Gastrocnemius medialis (tissue), 4 donors: ENCODE measurements around the gene PKHD1. TPM values are rescaled to one million over a fixed set of nuclear protein-coding genes. Genes with fewer than 3 reads are reported as not detected.

ENCODE experiments used
- ATAC-seq, 2 donors: fragments of 150-250 bp; one replicate each; pipeline ENCODE4 v1.9.1; 2016
- DNase-seq, 2 donors: peaks; one replicate each; pipeline ENCODE4 v3.0.0-alpha.2; 2019
- H3K27ac ChIP-seq, 4 donors: fragments of 200-600 bp; sonication (generic); 1 replicate in 1 of 4; 2 replicates in 3 of 4; pipeline ENCODE4 v1.5.1; 2016 to 2018; ENCODE audit warnings: mild to moderate bottlenecking in 2 of 4, moderate library complexity in 1 of 4
- H3K27me3 ChIP-seq, 3 donors: fragments of 200-600 bp; sonication (generic) in 2 of 3; 1 replicate in 1 of 3; 2 replicates in 2 of 3; pipeline versions ENCODE4 v1.5.1 to v1.6.0; 2016 to 2019; ENCODE audit warnings: mild to moderate bottlenecking in 1 of 3, moderate library complexity in 1 of 3
- H3K36me3 ChIP-seq, 2 donors: fragments of 200-600 bp; sonication (generic) in 1 of 2; one replicate each; pipeline ENCODE4 v1.5.1; 2017 to 2018
- H3K4me1 ChIP-seq, 2 donors: fragments of 200-600 bp; sonication (generic) in 1 of 2; one replicate each; pipeline ENCODE4 v1.5.1; 2016 to 2017; ENCODE audit warnings: mild to moderate bottlenecking in 2 of 2
- H3K4me3 ChIP-seq, 4 donors: fragments of 200-600 bp; sonication (generic) in 3 of 4; 1 replicate in 1 of 4; 2 replicates in 3 of 4; pipeline ENCODE4 v1.5.1; 2016 to 2019; ENCODE audit warnings: mild to moderate bottlenecking in 2 of 4
- H3K9me3 ChIP-seq, 3 donors: fragments of 200-600 bp; sonication (generic) in 2 of 3; 1 replicate in 1 of 3; 2 replicates in 2 of 3; pipeline ENCODE4 v1.5.1; 2016 to 2019
- POLR2A ChIP-seq, 2 donors: fragments of 450-650 bp; IDR thresholded peaks; one replicate each; pipeline ENCODE4 v1.6.1; 2017; ENCODE audit warnings: antibody characterized with exemption in 2 of 2, mild to moderate bottlenecking in 2 of 2, moderate library complexity in 2 of 2
- in situ Hi-C, 4 donors: fragments of 200-750 bp; cut with MboI; loops; one replicate each; pipeline versions ENCODE4 v1.15.0 to v1.8.0; 2017; ENCODE audit warnings: low sequenced_read_pairs in 4 of 4
- intact Hi-C: fragments of 100-400 bp; cut with DNase I; formaldehyde crosslinking; loops from one replicate; pipeline ENCODE4 v1.15.1; 2023; ENCODE audit warnings: low total_unique reads
- total RNA-seq, 4 donors: library from RNA; depleted of rRNA; stranded (reverse); fragments of >200 nt; gene quantifications; one replicate each; pipeline versions ENCODE4 v1.1.0 to v1.2.3, GENCODE V29; 2016
- TF ChIP-seq, protein P1 (sequence below), 5 experiments: fragments of 450-650 bp in 3 of 5; fragments of 200-600 bp in 2 of 5; sonication (generic) in 2 of 5; IDR thresholded peaks in 4 of 5; conservative IDR thresholded peaks in 1 of 5; 1 replicate in 4 of 5; 2 replicates in 1 of 5; pipeline ENCODE4 v1.5.1; 2016 to 2019; ENCODE audit warnings: antibody characterized with exemption in 5 of 5, mild to moderate bottlenecking in 3 of 5, moderate library complexity in 3 of 5

The PKHD1 gene
- total RNA-seq, 4 donors from 2014 or later = 0.02 to 0.05 (median 0.02) TPM; not detected in 1

DNA sequence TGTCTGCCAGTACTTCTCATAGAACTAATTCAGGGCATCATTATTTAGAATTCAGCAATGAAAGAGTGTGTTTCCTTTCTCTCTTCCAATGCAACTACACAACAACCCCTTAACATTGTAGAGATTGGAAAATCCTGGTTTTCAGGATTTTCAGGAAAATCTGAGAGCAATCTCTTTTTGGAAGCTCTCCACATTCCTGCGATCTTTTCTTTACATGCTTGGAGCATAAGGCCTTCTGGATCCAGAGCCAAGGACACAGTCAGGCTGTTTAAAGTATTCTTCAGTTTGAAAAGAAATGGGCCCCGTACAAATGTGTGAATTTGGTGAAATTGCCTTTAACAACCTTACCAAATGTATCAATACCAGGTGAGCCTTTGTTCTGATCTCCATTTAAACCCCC lies 469.7 kb downstream of the PKHD1 start:
- in situ Hi-C loops (no loop called here), intact Hi-C loops (no loop called here)
- Histone ChIP-seq H3K27ac (no peak overlapping the region), H3K4me3 (no peak overlapping the region), H3K27me3 (no peaks in the 10 kb centered on the region), H3K9me3 (no peaks in the 10 kb centered on the region), H3K4me1 (no peaks in the 10 kb centered on the region), H3K36me3 (no peaks in the 10 kb centered on the region)
- TF ChIP-seq POLR2A (IDR thresholded peaks at IDR 0.05) = no peak
- TF ChIP-seq, protein P1, sequence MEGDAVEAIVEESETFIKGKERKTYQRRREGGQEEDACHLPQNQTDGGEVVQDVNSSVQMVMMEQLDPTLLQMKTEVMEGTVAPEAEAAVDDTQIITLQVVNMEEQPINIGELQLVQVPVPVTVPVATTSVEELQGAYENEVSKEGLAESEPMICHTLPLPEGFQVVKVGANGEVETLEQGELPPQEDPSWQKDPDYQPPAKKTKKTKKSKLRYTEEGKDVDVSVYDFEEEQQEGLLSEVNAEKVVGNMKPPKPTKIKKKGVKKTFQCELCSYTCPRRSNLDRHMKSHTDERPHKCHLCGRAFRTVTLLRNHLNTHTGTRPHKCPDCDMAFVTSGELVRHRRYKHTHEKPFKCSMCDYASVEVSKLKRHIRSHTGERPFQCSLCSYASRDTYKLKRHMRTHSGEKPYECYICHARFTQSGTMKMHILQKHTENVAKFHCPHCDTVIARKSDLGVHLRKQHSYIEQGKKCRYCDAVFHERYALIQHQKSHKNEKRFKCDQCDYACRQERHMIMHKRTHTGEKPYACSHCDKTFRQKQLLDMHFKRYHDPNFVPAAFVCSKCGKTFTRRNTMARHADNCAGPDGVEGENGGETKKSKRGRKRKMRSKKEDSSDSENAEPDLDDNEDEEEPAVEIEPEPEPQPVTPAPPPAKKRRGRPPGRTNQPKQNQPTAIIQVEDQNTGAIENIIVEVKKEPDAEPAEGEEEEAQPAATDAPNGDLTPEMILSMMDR (IDR thresholded peaks at IDR 0.05 in 4 of 5, conservative IDR thresholded peaks at IDR 0.05 in 1 of 5) = no peak
- no peak for DNase-seq
- no peak for ATAC-seq

DNA sequence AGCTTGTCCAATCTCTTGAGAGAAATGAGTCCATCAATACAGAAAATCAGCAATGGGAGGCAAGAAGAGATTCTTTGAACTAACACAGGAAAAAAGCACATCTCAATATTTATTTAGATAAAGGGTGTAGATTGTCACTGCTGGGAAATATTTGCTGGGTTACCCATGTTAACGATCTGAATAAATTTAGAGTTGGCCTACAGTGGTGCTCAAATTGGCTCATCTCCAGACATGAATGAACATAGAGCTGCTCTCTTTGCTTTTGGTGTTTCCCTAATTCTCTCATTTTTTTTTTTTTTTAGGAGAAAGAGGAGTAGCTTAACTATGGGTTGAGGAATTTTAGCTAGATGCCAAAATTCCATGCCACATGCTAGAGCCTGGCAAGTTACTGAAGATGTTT lies 471.2 kb downstream of the PKHD1 start:
- no peak for ATAC-seq
- H3K9me3 ChIP-seq = no peaks in the 10 kb centered on the region
- no peak overlapping the region for H3K4me3 ChIP-seq
- intact Hi-C loops (no loop called here), in situ Hi-C loops (no loop called here)
- TF ChIP-seq, protein P1 (IDR thresholded peaks at IDR 0.05 in 4 of 5, conservative IDR thresholded peaks at IDR 0.05 in 1 of 5) = no peak
- H3K4me1 ChIP-seq = no peaks in the 10 kb centered on the region
- H3K27me3 ChIP-seq = no peaks in the 10 kb centered on the region
- no peak for DNase-seq
- no peak overlapping the region for H3K27ac ChIP-seq
- H3K36me3 ChIP-seq = no peaks in the 10 kb centered on the region

DNA sequence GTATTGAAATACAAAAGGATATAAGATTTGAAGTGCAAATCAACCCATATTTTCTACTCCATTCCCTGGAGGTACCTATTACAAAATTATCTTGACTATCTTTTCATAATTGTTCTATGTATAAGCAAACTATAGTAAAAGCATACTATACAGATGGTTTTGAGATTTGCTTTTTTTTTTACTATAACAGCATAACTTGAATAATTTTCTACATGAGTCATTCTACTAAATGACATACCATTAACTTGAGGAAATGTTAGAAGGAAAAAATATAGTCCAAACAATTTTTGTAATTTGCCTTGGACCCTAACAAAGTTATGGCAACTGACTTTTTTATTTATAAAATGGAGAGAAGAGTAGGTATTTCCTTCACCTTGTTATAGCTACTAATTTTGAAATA lies 472.7 kb downstream of the PKHD1 start:
- in situ Hi-C loops (no loop called here), intact Hi-C loops (no loop called here)
- Histone ChIP-seq H3K4me1 (no peaks in the 10 kb centered on the region), H3K4me3 (no peak overlapping the region), H3K9me3 (no peaks in the 10 kb centered on the region), H3K36me3 (no peaks in the 10 kb centered on the region), H3K27ac (no peak overlapping the region), H3K27me3 (no peaks in the 10 kb centered on the region)
- ATAC-seq = no peak
- TF ChIP-seq, protein P1 (IDR thresholded peaks at IDR 0.05 in 4 of 5, conservative IDR thresholded peaks at IDR 0.05 in 1 of 5) = no peak
- no peak for TF ChIP-seq POLR2A (IDR thresholded peaks at IDR 0.05)
- no peak for DNase-seq

DNA sequence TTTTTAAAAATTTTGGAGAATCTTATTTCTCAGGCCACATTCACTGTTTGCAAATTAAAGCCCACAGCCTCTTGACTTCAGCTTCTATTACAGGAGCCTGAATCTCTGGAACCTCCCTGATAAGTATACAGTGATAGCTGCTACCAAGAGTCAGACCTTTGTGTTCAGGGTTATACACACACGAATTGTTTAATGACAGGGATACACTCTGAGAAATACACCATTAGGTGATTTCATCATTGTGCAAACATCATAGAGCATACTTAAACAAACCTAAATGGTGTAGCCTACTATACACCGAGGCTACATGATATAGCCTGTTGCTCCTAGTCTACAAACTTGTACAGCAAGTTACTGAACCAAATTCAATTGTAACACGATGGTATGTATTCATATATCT lies 473.9 kb downstream of the PKHD1 start:
- no peaks in the 10 kb centered on the region for H3K27me3 ChIP-seq
- no peaks in the 10 kb centered on the region for H3K36me3 ChIP-seq
- intact Hi-C loops = no loop called here
- in situ Hi-C loops = no loop called here
- H3K4me1 ChIP-seq = no peaks in the 10 kb centered on the region
- DNase-seq (no peak), ATAC-seq (no peak)
- no peak overlapping the region for H3K4me3 ChIP-seq
- H3K27ac ChIP-seq = no peak overlapping the region
- TF ChIP-seq, protein P1 (IDR thresholded peaks at IDR 0.05 in 4 of 5, conservative IDR thresholded peaks at IDR 0.05 in 1 of 5) = no peak
- no peak for TF ChIP-seq POLR2A (IDR thresholded peaks at IDR 0.05)
- H3K9me3 ChIP-seq = no peaks in the 10 kb centered on the region

DNA sequence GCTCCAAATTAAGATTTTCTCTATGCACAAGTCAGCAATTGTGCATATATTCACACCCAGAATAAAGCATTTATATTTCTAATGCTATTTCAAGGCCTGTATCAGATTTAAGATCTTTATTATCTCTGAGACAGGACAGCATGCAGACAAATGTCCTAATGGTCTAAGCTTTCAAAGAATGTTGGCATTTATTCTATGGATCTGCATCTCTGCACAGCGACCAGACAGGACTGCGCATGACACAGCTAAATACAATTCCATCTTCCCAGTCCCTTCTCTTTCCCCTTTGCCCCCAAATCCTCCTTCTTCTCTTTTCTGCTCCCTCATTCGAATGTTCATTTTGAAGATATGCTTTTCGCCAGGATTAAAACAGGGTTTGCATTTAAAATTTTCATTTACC lies 478.5 kb downstream of the PKHD1 start:
- Histone ChIP-seq H3K4me1 (no peaks in the 10 kb centered on the region), H3K9me3 (no peaks in the 10 kb centered on the region), H3K36me3 (no peaks in the 10 kb centered on the region), H3K27me3 (no peaks in the 10 kb centered on the region), H3K4me3 (no peak overlapping the region), H3K27ac (no peak overlapping the region)
- in situ Hi-C loops (no loop called here), intact Hi-C loops (no loop called here)
- ATAC-seq (no peak), DNase-seq (no peak)
- TF ChIP-seq POLR2A (IDR thresholded peaks at IDR 0.05) = no peak
- TF ChIP-seq, protein P1 (IDR thresholded peaks at IDR 0.05 in 4 of 5, conservative IDR thresholded peaks at IDR 0.05 in 1 of 5) = no peak
